Activated CD8-positive, alpha-beta T cell treated with anti-CD3 and anti-CD28 coated beads for 36 hours (primary cell): ENCODE results near the gene PTPN13. TPM values are rescaled to one million over a fixed set of nuclear protein-coding genes. Genes with fewer than 3 reads are reported as not detected.

Experiments
- ATAC-seq: fragments of 200-7000 bp; cut with Tn5 transposase; one replicate; pipeline ENCODE4 v1.10.0; 2021; ENCODE audit warnings: mild to moderate bottlenecking, moderate library complexity
- CTCF ChIA-PET: fragments of 350-600 bp; sonication (Branson Sonifier 250); formaldehyde crosslinking; loops from one replicate; lab custom pipeline; 2021; ENCODE audit warnings: antibody characterized with exemption; lab: Charles Lee
- POLR2A ChIA-PET: fragments of 350-600 bp; sonication (Branson Sonifier 250); formaldehyde crosslinking; loops from one replicate; lab custom pipeline; 2021; ENCODE audit warnings: antibody characterized with exemption; lab: Charles Lee
- DNase-seq: peaks from one replicate; pipeline ENCODE4 v3.0.0-alpha.2; 2020
- H3K27ac Mint-ChIP-seq: one replicate; pipeline ENCODE4 v1.8.0; 2021; ENCODE audit warnings: mild to moderate bottlenecking, mixed read lengths
- H3K27me3 Mint-ChIP-seq: one replicate; pipeline ENCODE4 v1.8.0; 2021; ENCODE audit warnings: mixed read lengths
- H3K36me3 Mint-ChIP-seq: one replicate; pipeline ENCODE4 v1.8.0; 2021; ENCODE audit warnings: low read depth, mixed read lengths
- H3K4me1 Mint-ChIP-seq: one replicate; pipeline ENCODE4 v1.8.0; 2021; ENCODE audit warnings: low read depth, mixed read lengths
- H3K4me3 Mint-ChIP-seq: one replicate; pipeline ENCODE4 v1.8.0; 2021; ENCODE audit warnings: mild to moderate bottlenecking, moderate library complexity, mixed read lengths
- H3K9me3 Mint-ChIP-seq: one replicate; pipeline ENCODE4 v1.8.0; 2021; ENCODE audit warnings: mixed read lengths
- intact Hi-C: fragments of 100-400 bp; cut with micrococcal nuclease; formaldehyde crosslinking; loops from one replicate; pipeline ENCODE4 v1.10.0; 2022
- total RNA-seq, 2 experiments: library from RNA; stranded (reverse); gene quantifications; one replicate each; pipeline ENCODE4 v1.2.3, GENCODE V29; 2021
- TF ChIP-seq, protein P1 (sequence below): fragments of 200-600 bp; IDR thresholded peaks from one replicate; pipeline ENCODE4 v1.8.0; 2022; ENCODE audit warnings: antibody characterized with exemption, mild to moderate bottlenecking

The PTPN13 gene
- total RNA-seq, 2 experiments from 2014 or later = 0.27 to 0.38 TPM

- H3K27me3 Mint-ChIP-seq = no peaks in the 10 kb centered on the region
- no peaks in the 10 kb centered on the region for H3K9me3 Mint-ChIP-seq
- H3K4me1 Mint-ChIP-seq = no peaks in the 10 kb centered on the region
- H3K36me3 Mint-ChIP-seq = no peaks in the 10 kb centered on the region
- no peak for ATAC-seq
- H3K27ac Mint-ChIP-seq = no peak overlapping the region
- H3K4me3 Mint-ChIP-seq = no peak overlapping the region
- POLR2A ChIA-PET = no interaction called here
- CTCF ChIA-PET = no interaction called here
- DNase-seq = no peak
- TF ChIP-seq, protein P1, sequence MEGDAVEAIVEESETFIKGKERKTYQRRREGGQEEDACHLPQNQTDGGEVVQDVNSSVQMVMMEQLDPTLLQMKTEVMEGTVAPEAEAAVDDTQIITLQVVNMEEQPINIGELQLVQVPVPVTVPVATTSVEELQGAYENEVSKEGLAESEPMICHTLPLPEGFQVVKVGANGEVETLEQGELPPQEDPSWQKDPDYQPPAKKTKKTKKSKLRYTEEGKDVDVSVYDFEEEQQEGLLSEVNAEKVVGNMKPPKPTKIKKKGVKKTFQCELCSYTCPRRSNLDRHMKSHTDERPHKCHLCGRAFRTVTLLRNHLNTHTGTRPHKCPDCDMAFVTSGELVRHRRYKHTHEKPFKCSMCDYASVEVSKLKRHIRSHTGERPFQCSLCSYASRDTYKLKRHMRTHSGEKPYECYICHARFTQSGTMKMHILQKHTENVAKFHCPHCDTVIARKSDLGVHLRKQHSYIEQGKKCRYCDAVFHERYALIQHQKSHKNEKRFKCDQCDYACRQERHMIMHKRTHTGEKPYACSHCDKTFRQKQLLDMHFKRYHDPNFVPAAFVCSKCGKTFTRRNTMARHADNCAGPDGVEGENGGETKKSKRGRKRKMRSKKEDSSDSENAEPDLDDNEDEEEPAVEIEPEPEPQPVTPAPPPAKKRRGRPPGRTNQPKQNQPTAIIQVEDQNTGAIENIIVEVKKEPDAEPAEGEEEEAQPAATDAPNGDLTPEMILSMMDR = no peak
- intact Hi-C loops = no loop called here
These were observed 253.5 kb downstream of the PTPN13 start for GRCh38 chr4:86847571-86847970.

DNA sequence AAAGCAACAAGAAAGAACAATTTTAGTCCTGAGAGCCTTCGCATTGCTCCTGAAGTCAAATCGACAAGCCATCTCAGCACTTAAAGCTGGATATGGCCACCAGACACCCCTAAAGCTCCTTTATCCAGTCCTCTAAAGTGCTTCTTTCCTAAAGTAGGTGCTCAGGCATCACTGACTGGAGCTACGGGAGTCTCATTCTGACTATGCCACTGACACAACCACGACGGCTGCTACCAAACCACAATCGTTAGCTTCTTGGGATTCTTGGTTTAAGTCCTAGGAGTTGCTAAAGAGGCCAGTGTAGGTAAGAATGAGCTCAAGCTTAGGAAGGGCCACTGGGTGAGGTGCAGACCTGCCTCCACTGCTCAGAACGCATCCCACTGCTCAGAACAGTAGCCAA lies 254.0 kb downstream of the PTPN13 start:
- no peaks in the 10 kb centered on the region for H3K4me1 Mint-ChIP-seq
- H3K4me3 Mint-ChIP-seq = no peak overlapping the region
- no peak overlapping the region for H3K27ac Mint-ChIP-seq
- ChIA-PET CTCF (no interaction called here), POLR2A (no interaction called here)
- DNase-seq (no peak), ATAC-seq (no peak)
- H3K9me3 Mint-ChIP-seq = no peaks in the 10 kb centered on the region
- no peaks in the 10 kb centered on the region for H3K36me3 Mint-ChIP-seq
- H3K27me3 Mint-ChIP-seq = no peaks in the 10 kb centered on the region
- intact Hi-C loops = no loop called here
- TF ChIP-seq, protein P1 = no peak

- no peaks in the 10 kb centered on the region for H3K9me3 Mint-ChIP-seq
- no peaks in the 10 kb centered on the region for H3K27me3 Mint-ChIP-seq
- no peak for ATAC-seq
- DNase-seq = no peak
- no peaks in the 10 kb centered on the region for H3K36me3 Mint-ChIP-seq
- no peak within 1 kb of the TSS for H3K4me3 Mint-ChIP-seq
- H3K4me1 Mint-ChIP-seq = no peaks in the 10 kb centered on the region
- POLR2A ChIA-PET = no interaction called here
- intact Hi-C loops = no loop called here
- CTCF ChIA-PET = no interaction called here
- TF ChIP-seq, protein P1 = no peak
- H3K27ac Mint-ChIP-seq = no peak within 1 kb of the TSS
These were observed 254.9 kb downstream of the PTPN13 start, which contains the start of gene SLC10A6 for GRCh38 chr4:86848732-86849619. Gene SLC10A6, minus strand, starts transcription at chr4:86849384. Its CDS starts 269 bp downstream, at chr4:86849115.

DNA sequence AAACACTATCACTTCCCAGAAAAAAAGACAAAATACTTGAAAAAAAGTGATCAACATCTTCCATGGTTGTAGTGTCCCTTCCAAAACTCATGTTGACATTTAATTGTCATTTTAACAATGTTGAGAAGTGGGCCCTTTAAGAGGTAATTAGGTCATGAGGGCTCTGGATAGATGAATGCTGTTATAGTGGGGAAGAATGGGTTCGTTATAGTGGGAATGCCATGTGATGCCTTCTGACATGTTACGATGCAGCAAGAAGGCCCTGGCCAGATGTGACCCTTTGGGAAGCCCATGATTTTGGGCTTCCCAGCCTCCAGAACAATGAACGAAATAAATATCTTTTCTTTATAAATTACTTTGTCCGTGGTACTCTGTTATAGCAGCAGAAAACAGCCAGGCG lies 259.1 kb downstream of the PTPN13 start:
- H3K36me3 Mint-ChIP-seq = no peaks in the 10 kb centered on the region
- CTCF ChIA-PET = no interaction called here
- no peaks in the 10 kb centered on the region for H3K4me1 Mint-ChIP-seq
- TF ChIP-seq, protein P1 = no peak
- POLR2A ChIA-PET = no interaction called here
- intact Hi-C loops = no loop called here
- no peaks in the 10 kb centered on the region for H3K9me3 Mint-ChIP-seq
- no peak overlapping the region for H3K27ac Mint-ChIP-seq
- no peak for DNase-seq
- no peak overlapping the region for H3K4me3 Mint-ChIP-seq
- H3K27me3 Mint-ChIP-seq = no peaks in the 10 kb centered on the region
- no peak for ATAC-seq

DNA sequence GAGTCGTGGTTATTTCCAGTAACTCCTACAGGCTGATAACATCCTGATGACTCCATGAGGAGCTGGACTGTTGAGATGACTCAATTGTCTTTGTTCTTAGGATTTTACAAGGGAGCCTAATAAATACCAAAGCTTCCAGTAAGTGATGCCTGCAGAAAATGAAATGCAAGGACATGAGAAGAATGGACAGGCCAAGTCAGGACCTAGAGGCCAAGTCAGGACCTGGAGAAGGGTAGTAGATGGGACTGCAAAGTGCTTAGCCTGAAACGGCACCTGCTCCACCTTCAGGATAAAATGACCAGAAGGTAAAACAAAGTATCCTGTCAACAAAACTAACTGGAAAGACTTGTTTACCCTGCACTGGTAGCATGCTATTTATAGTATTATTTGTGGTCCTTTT lies 261.5 kb downstream of the PTPN13 start:
- DNase-seq = no peak
- no peaks in the 10 kb centered on the region for H3K36me3 Mint-ChIP-seq
- no peak for ATAC-seq
- TF ChIP-seq, protein P1 = no peak
- H3K4me3 Mint-ChIP-seq = no peak overlapping the region
- POLR2A ChIA-PET = no interaction called here
- CTCF ChIA-PET = no interaction called here
- no peaks in the 10 kb centered on the region for H3K27me3 Mint-ChIP-seq
- no peaks in the 10 kb centered on the region for H3K4me1 Mint-ChIP-seq
- H3K9me3 Mint-ChIP-seq = no peaks in the 10 kb centered on the region
- no peak overlapping the region for H3K27ac Mint-ChIP-seq
- intact Hi-C loops = no loop called here
